ENCODE measurements around the gene RHEX. TPM values are rescaled to one million over a fixed set of nuclear protein-coding genes. Genes with fewer than 3 reads are reported as not detected.

Gene RHEX
- total RNA-seq, 1 experiment from 2014 or later = not detected

- no peak for TF ChIP-seq ATF1 (CRISPR knock-in tag; IDR thresholded peaks at IDR 0.05)
- no peak for TF ChIP-seq ZNF263 (CRISPR knock-in tag; IDR thresholded peaks at IDR 0.05; ENCODE audit: low read depth)
Measured at GRCh38 chr1:206145771-206146290, 92.9 kb downstream of the RHEX start (continued).

Other genes starting within 250 kb of the RHEX start
- gene SLC41A1, start 240.0 kb upstream of the RHEX start, total RNA-seq (2021) = 30.4 to 32.8 TPM (median 31.9 TPM) in 3 replicates
- 0.23 to 0.37 TPM (median 0.32 TPM) in 3 replicates for gene PM20D1, start 203.0 kb upstream of the RHEX start, total RNA-seq (2021)
- gene SLC26A9, start 109.7 kb upstream of the RHEX start, total RNA-seq (2021) = 0.05 to 0.15 TPM in 2 of 3 replicates, not detected in the other
- not detected in 3 replicates for gene RAB7B, start 49.8 kb upstream of the RHEX start, total RNA-seq (2021)
- 0.09 to 0.17 TPM in 2 of 3 replicates, not detected in the other for gene CTSE, start 29.3 kb upstream of the RHEX start, total RNA-seq (2021)
- gene AVPR1B, start 64.2 kb downstream of the RHEX start, total RNA-seq (2021) = 0.30 to 0.68 TPM (median 0.46 TPM) in 3 replicates
- gene FAM72A, start 149.7 kb downstream of the RHEX start, total RNA-seq (2021) = 25.5 to 30.6 TPM (median 27.9 TPM) in 3 replicates
- 74.2 to 81.2 TPM (median 74.4 TPM) in 3 replicates for gene SRGAP2, start 150.4 kb downstream of the RHEX start, total RNA-seq (2021)

Data from WTC11 (cell line).